Dendritic cell treated with granulocyte-macrophage colony-stimulating factor and Interleukin-4, amounts not matched to agents 40 ng/mL and 50 ng/mL, for 4 days (primary cell): ENCODE measurements around the gene CNTROB.

Experiments used
- H3K27ac Mint-ChIP-seq: one replicate; pipeline ENCODE4 v1.8.0; 2022; ENCODE audit warnings: mild to moderate bottlenecking, mixed read lengths
- H3K27me3 Mint-ChIP-seq: one replicate; pipeline ENCODE4 v1.8.0; 2022; ENCODE audit warnings: mild to moderate bottlenecking, mixed read lengths
- H3K36me3 Mint-ChIP-seq: one replicate; pipeline ENCODE4 v1.8.0; 2022; ENCODE audit warnings: low read depth, mixed read lengths
- H3K4me1 Mint-ChIP-seq: one replicate; pipeline ENCODE4 v1.8.0; 2022; ENCODE audit warnings: low read depth, mixed read lengths
- H3K4me3 Mint-ChIP-seq: one replicate; pipeline ENCODE4 v1.8.0; 2022; ENCODE audit warnings: mild to moderate bottlenecking, moderate library complexity, mixed read lengths
- H3K9me3 Mint-ChIP-seq: one replicate; pipeline ENCODE4 v1.8.0; 2022; ENCODE audit warnings: mixed read lengths
- intact Hi-C: fragments of 100-400 bp; cut with micrococcal nuclease; formaldehyde crosslinking; loops from one replicate; pipeline ENCODE4 v1.15.0; 2022

The CNTROB gene

GRCh38 chr17:7972131-7972785, 40.3 kb downstream of the CNTROB start:
- Mint-ChIP-seq H3K9me3 (peaks cover 25% of the 10 kb centered on the region), H3K36me3 (peaks cover 10% of the 10 kb centered on the region), H3K27me3 (no peaks in the 10 kb centered on the region), H3K27ac (no peak overlapping the region), H3K4me1 (peaks cover under 1% of the 10 kb centered on the region), H3K4me3 (no peak overlapping the region)
- intact Hi-C loops: no loop called here

DNA sequence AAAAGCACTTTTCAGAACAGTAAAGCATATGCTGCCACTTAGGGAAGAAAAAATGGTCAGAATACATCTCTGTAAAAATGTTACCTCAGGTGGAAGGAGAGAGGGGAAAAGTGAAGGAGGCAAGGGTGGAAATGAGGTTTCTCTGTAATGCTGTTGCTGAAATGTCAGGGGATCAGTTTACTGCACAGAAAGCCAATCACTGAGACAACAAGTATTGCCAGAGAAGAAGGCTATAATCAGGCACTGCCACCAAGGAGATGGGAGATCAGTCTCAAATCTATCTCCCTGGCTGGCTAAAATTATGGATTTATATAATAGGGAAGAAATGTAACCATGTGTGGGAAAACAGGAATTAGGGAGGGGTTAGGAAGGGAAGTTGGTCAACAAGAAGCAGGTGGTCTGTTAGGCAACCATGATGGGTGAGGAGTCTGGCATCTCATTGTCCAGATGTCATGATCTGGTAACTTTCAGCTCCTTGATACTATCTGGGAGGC, 42.7 kb downstream of the CNTROB start:
- Mint-ChIP-seq H3K27me3 (no peaks in the 10 kb centered on the region), H3K36me3 (peaks cover 10% of the 10 kb centered on the region), H3K9me3 (peaks cover 25% of the 10 kb centered on the region), H3K4me3 (no peak overlapping the region), H3K27ac (no peak overlapping the region), H3K4me1 (no peaks in the 10 kb centered on the region)
- intact Hi-C loops: no loop called here

DNA sequence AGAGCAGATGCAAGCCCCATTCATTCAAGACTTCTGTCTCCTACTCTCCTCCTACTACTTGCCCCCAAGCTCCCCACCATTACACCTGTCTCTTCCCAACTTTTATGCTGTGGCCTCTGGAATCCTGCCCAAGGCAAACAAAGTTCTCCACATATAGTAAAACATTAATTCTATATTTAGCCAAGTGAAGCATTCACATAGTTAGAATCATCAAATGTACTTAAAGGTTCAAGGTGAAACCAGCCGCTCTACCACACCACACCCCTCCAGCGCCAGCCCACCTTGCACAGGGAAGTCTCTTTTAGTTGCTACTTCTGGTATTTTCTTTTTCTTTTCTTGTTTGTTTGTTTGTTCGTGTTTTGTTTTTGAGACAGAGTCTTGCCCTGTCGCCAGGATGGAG, 45.0 kb downstream of the CNTROB start:
- Mint-ChIP-seq H3K4me1 (peaks cover 6% of the 10 kb centered on the region), H3K27ac (no peak overlapping the region), H3K9me3 (peaks cover 25% of the 10 kb centered on the region), H3K36me3 (peaks cover 10% of the 10 kb centered on the region), H3K27me3 (no peaks in the 10 kb centered on the region), H3K4me3 (no peak overlapping the region)
- intact Hi-C loops: no loop called here

DNA sequence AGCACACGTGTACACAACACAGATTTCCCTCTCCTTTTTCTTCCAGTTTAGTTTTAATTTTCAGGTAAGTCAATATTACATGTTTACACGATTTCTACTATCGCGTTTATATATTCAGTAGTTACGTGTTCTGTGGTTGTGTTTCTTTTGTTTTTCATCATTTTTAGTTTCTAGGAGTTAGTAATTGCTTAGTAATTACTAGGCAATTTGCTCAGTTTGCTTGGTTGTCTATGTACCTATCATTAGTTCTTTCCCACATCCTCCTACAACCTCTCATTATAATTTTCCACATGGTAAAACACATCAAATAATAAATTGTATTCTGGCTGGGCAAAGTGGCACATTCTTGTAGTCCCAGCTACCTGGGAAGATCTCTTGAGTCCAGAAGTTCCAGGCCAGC, 45.8 kb downstream of the CNTROB start:
- H3K27ac Mint-ChIP-seq: no peak overlapping the region
- no peak overlapping the region for H3K4me3 Mint-ChIP-seq
- H3K4me1 Mint-ChIP-seq: peaks cover 13% of the 10 kb centered on the region
- H3K9me3 Mint-ChIP-seq: peaks cover 25% of the 10 kb centered on the region
- peaks cover 10% of the 10 kb centered on the region for H3K36me3 Mint-ChIP-seq
- intact Hi-C loops: no loop called here
- H3K27me3 Mint-ChIP-seq: no peaks in the 10 kb centered on the region

DNA sequence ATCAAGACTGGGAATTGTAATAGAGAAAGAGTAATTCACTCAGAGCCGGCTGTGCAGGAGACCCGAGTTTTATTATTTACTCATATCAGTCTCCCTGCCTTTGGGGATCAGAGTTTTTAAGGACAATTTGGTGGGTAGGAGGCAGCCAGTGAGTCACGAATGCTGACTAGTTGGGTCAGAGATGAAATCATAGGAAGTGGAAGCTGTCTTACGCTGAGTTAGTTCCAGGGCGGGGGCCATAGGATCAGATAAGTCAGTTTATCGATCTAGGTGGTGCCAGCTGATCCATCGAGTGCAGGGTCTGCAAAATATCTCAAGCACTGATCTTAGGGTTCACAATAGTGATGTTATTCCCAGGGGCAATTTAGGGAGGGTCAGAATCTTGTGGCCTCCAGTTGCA, 50.2 kb downstream of the CNTROB start:
- H3K4me1 Mint-ChIP-seq: peaks cover 13% of the 10 kb centered on the region
- H3K27me3 Mint-ChIP-seq: no peaks in the 10 kb centered on the region
- intact Hi-C loops: loop anchor here (10.0 kb wide), 1 partner anchor 237 kb away; no protein-coding TSS in a partner anchor

GRCh38 chr17:7982666-7983065, 50.7 kb downstream of the CNTROB start:
- H3K4me1 Mint-ChIP-seq: peaks cover 13% of the 10 kb centered on the region
- no peaks in the 10 kb centered on the region for H3K9me3 Mint-ChIP-seq
- no peak overlapping the region for H3K4me3 Mint-ChIP-seq
- H3K27me3 Mint-ChIP-seq: no peaks in the 10 kb centered on the region
- H3K27ac Mint-ChIP-seq: peak overlapping the region; percentile 46
- no peaks in the 10 kb centered on the region for H3K36me3 Mint-ChIP-seq
- intact Hi-C loops: loop anchor here (10.0 kb wide), 1 partner anchor 238 kb away; no protein-coding TSS in a partner anchor

More for the DNA sequence above, 50.2 kb downstream of the CNTROB start:
- Mint-ChIP-seq H3K36me3 (no peaks in the 10 kb centered on the region), H3K9me3 (no peaks in the 10 kb centered on the region), H3K4me3 (no peak overlapping the region), H3K27ac (peak overlapping the region; percentile 46)

GRCh38 chr17:7984904-7985303, 52.9 kb downstream of the CNTROB start:
- intact Hi-C loops: loop anchor here (10.0 kb wide), 1 partner anchor 240 kb away; no protein-coding TSS in a partner anchor
- no peaks in the 10 kb centered on the region for H3K27me3 Mint-ChIP-seq
- H3K4me1 Mint-ChIP-seq: peaks cover 23% of the 10 kb centered on the region
- H3K27ac Mint-ChIP-seq: no peak overlapping the region
- H3K36me3 Mint-ChIP-seq: no peaks in the 10 kb centered on the region
- H3K9me3 Mint-ChIP-seq: no peaks in the 10 kb centered on the region
- no peak overlapping the region for H3K4me3 Mint-ChIP-seq

DNA sequence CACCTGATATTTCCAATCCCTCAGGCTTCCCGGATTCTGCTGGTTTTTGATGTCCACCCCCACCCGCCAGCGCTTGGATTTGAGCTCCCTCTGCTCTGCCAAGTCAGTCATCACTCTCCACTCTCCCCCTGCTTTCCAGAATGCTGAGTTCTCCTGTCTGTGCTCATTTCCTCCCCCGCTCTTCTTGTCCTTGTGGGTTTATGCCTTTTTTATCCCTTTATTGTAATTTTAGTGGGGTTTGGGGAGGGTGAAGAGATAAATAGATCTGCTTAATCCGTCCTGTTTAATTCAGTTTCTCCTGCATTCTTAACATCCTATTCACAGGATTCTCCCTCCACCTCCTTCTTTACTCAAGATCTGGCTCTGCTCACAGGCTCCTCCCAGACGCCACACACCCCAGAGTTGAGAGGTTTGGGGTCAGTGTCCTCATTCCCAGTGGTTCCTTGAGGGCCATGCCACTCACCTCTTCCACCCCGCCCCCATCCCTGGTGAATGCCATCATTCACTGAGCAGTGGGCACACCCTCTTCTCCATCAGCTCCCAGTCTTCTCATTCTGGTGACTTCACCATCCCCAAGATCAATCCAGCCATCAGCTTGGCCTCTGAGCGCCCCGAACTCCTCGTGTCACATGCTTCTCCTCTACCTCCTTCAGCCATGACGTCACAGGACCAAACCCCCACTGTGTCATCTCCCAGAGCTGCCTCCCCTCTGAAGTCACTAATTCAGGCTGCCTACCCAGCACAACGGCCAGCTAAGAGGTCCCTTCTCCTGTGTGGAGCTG, 55.3 kb downstream of the CNTROB start:
- intact Hi-C loops: loop anchor here (10.0 kb wide), 1 partner anchor 243 kb away; no protein-coding TSS in a partner anchor
- no peak overlapping the region for H3K27ac Mint-ChIP-seq
- H3K36me3 Mint-ChIP-seq: no peaks in the 10 kb centered on the region
- no peak overlapping the region for H3K4me3 Mint-ChIP-seq
- H3K9me3 Mint-ChIP-seq: no peaks in the 10 kb centered on the region
- no peaks in the 10 kb centered on the region for H3K27me3 Mint-ChIP-seq
- peaks cover 23% of the 10 kb centered on the region for H3K4me1 Mint-ChIP-seq

GRCh38 chr17:7988750-7989178, 56.8 kb downstream of the CNTROB start:
- intact Hi-C loops: loop anchor here (1.0 to 10.0 kb wide), 3 partner anchors 75 to 244 kb away; no protein-coding TSS in a partner anchor
- Mint-ChIP-seq H3K36me3 (no peaks in the 10 kb centered on the region), H3K4me3 (no peak overlapping the region), H3K4me1 (peaks cover 27% of the 10 kb centered on the region), H3K27me3 (peaks cover 3% of the 10 kb centered on the region), H3K9me3 (no peaks in the 10 kb centered on the region), H3K27ac (peak overlapping the region; percentile 87)

- Mint-ChIP-seq H3K27ac (peak overlapping the region; percentile 87), H3K4me3 (peak overlapping the region; percentile 80), H3K9me3 (no peaks in the 10 kb centered on the region), H3K27me3 (peaks cover 3% of the 10 kb centered on the region), H3K4me1 (peaks cover 27% of the 10 kb centered on the region), H3K36me3 (no peaks in the 10 kb centered on the region)
- intact Hi-C loops: loop anchor here (1.0 to 10.0 kb wide), 6 partner anchors 51 to 245 kb away; no protein-coding TSS in a partner anchor
These were observed 58.0 kb downstream of the CNTROB start for GRCh38 chr17:7989781-7990655.

- Mint-ChIP-seq H3K36me3 (no peaks in the 10 kb centered on the region), H3K27me3 (peaks cover 3% of the 10 kb centered on the region), H3K4me3 (no peak overlapping the region), H3K27ac (no peak overlapping the region), H3K9me3 (no peaks in the 10 kb centered on the region), H3K4me1 (peaks cover 35% of the 10 kb centered on the region)
- intact Hi-C loops: loop anchor here (5.0 kb wide), 1 partner anchor 130 kb away; no protein-coding TSS in a partner anchor
These were observed 60.5 kb downstream of the CNTROB start for GRCh38 chr17:7992516-7992915.

- H3K4me3 Mint-ChIP-seq: no peak overlapping the region
- peaks cover 36% of the 10 kb centered on the region for H3K4me1 Mint-ChIP-seq
- no peak overlapping the region for H3K27ac Mint-ChIP-seq
- H3K9me3 Mint-ChIP-seq: no peaks in the 10 kb centered on the region
- no peaks in the 10 kb centered on the region for H3K36me3 Mint-ChIP-seq
- peaks cover 3% of the 10 kb centered on the region for H3K27me3 Mint-ChIP-seq
- intact Hi-C loops: loop anchor here (5.0 kb wide), 1 partner anchor 131 kb away; no protein-coding TSS in a partner anchor
These were observed 60.9 kb downstream of the CNTROB start for GRCh38 chr17:7992924-7993323.

DNA sequence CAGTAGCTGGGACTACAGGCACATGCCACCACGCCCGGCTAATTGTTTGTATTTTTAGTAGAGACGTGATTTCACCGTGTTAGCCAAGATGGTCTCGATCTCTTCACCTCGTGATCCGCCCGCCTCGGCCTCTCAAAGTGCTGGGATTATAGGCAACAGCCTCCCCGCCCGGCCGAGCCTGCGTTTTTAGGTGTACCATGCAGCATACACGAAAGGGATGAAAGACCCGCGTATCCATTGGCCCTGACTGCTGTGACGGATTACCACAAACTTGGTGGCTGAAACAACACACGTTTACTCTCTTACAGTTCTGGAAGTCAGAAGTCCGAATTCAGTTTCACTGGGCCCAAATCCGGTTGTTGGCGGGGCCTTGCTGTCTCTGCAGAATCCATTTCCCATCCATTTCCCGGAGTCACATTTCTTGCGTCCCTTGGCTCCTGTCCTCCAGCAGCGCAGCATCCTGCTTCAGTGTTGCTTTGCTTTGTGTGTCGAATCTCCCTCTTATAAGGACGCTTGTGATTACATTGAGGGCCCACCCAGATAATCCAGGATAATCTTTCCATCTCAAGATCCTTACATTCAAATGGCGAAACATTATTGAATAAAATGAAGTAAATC, 62.1 kb downstream of the CNTROB start:
- Mint-ChIP-seq H3K36me3 (no peaks in the 10 kb centered on the region), H3K27me3 (peaks cover 9% of the 10 kb centered on the region)

More for the DNA sequence above, 62.1 kb downstream of the CNTROB start:
- Mint-ChIP-seq H3K27ac (no peak overlapping the region), H3K4me3 (no peak overlapping the region), H3K9me3 (no peaks in the 10 kb centered on the region), H3K4me1 (peaks cover 33% of the 10 kb centered on the region)
- intact Hi-C loops: loop anchor here (5.0 kb wide), 1 partner anchor 132 kb away; no protein-coding TSS in a partner anchor
